ENCODE measurements around the gene C5AR1.
"Not testable (repeated sequence)": the region's sequence is repeated elsewhere in the genome, so short reads cannot be mapped to it uniquely, and the experiment has no call there.

Gene C5AR1

DNA sequence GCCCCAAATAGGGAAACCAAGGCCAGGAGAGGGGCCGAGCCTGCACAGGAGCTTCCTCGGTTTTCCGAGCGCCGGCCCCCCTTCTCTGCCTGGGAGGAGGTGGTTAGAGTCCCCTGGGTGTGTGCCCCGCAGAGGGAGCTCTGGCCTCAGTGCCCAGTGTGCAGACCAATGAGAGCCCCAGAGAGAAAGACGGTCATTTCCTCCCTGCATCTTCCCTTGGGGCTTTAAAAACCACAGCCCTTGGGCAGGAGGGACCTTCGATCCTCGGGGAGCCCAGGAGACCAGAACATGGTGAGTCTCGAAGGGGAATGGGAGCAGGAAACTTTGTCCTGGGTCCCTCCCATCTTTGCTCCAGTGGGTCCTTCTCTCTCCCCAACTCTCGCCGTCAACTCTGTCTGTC lies at the start of gene C5AR1:
TSS of gene C5AR1 (plus strand) at position 254 of the 400 bp plus-strand sequence. CDS start at position 289, 35 bp downstream.
- in situ Hi-C loops (cut with HindIII; ENCODE audit: low sequenced_read_pairs), result no loop called here
- no peak within 1 kb of the TSS for H3K4me3 ChIP-seq (ENCODE audit: low read depth, low read length)
- TF ChIP-seq, protein P1, sequence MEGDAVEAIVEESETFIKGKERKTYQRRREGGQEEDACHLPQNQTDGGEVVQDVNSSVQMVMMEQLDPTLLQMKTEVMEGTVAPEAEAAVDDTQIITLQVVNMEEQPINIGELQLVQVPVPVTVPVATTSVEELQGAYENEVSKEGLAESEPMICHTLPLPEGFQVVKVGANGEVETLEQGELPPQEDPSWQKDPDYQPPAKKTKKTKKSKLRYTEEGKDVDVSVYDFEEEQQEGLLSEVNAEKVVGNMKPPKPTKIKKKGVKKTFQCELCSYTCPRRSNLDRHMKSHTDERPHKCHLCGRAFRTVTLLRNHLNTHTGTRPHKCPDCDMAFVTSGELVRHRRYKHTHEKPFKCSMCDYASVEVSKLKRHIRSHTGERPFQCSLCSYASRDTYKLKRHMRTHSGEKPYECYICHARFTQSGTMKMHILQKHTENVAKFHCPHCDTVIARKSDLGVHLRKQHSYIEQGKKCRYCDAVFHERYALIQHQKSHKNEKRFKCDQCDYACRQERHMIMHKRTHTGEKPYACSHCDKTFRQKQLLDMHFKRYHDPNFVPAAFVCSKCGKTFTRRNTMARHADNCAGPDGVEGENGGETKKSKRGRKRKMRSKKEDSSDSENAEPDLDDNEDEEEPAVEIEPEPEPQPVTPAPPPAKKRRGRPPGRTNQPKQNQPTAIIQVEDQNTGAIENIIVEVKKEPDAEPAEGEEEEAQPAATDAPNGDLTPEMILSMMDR (IDR thresholded peaks at IDR 0.05; ENCODE audit: low read depth, low read length, missing control alignments), result no peak
- DNase-seq (ENCODE audit: low read depth), result no peak

- TF ChIP-seq, protein P1 (IDR thresholded peaks at IDR 0.05; ENCODE audit: low read depth, low read length, missing control alignments), result no peak
- no peak overlapping the region for H3K4me3 ChIP-seq (ENCODE audit: low read depth, low read length)
- in situ Hi-C loops (cut with HindIII; ENCODE audit: low sequenced_read_pairs), result no loop called here
- no peak for DNase-seq (ENCODE audit: low read depth)
These were observed 49.2 kb upstream of the C5AR1 start for GRCh38 chr19:47260476-47260875.

- H3K4me3 ChIP-seq (ENCODE audit: low read depth, low read length); in situ Hi-C loops (cut with HindIII; ENCODE audit: low sequenced_read_pairs); DNase-seq (ENCODE audit: low read depth): not testable (repeated sequence)
These were observed 47.5 kb upstream of the C5AR1 start for GRCh38 chr19:47261946-47262793.

DNA sequence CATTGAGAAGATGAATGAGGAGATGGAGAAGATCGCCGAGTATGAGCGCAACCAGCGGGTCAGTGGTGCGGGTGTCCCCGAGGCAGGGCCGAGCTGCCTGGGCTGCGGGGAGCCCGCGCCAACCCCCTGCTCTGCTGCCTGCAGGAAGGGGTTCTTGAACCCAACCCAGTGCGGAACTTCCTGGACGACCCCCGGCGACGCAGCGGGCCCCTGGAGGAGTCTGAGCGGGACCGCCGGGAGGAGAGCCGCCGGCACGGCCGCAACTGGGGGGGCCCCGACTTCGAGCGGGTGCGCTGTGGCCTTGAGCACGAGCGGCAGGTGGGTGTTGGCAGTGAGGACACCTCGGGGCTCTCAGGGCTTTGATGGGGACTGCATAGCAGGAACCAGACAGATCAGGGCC lies 45.0 kb upstream of the C5AR1 start:
- no peak for DNase-seq (ENCODE audit: low read depth)
- in situ Hi-C loops (cut with HindIII; ENCODE audit: low sequenced_read_pairs), result no loop called here
- H3K4me3 ChIP-seq (ENCODE audit: low read depth, low read length), result no peak overlapping the region
- TF ChIP-seq, protein P1 (IDR thresholded peaks at IDR 0.05; ENCODE audit: low read depth, low read length, missing control alignments), result no peak

GRCh38 chr19:47266401-47266941 lies 43.2 kb upstream of the C5AR1 start:
- TF ChIP-seq, protein P1 (IDR thresholded peaks at IDR 0.05; ENCODE audit: low read depth, low read length, missing control alignments), result no peak
- no peak for DNase-seq (ENCODE audit: low read depth)
- in situ Hi-C loops (cut with HindIII; ENCODE audit: low sequenced_read_pairs), result no loop called here
- no peak overlapping the region for H3K4me3 ChIP-seq (ENCODE audit: low read depth, low read length)

DNA sequence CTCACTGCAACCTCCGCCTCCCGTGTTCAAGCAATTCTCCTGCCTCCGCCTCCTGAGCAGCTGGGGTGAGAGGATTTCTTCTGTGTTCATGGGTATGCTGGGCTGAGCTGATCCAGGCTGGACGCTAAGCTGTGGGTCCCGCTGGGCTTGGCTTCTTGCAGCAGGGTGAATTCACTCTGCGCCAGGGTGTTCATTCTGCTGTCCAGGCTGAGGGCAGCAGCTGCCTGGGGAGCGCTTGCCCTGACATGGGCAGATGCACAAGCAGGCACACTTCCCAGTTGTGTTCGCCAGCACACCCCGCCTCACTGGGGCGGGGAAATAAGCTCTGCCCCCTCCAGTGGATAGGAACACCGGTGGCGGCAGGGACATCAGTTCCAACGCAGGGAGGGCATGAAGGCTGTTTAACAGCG lies 42.3 kb upstream of the C5AR1 start:
- TF ChIP-seq, protein P1 (IDR thresholded peaks at IDR 0.05; ENCODE audit: low read depth, low read length, missing control alignments), result no peak
- H3K4me3 ChIP-seq (ENCODE audit: low read depth, low read length), result no peak overlapping the region
- in situ Hi-C loops (cut with HindIII; ENCODE audit: low sequenced_read_pairs), result no loop called here
- no peak for DNase-seq (ENCODE audit: low read depth)

DNA sequence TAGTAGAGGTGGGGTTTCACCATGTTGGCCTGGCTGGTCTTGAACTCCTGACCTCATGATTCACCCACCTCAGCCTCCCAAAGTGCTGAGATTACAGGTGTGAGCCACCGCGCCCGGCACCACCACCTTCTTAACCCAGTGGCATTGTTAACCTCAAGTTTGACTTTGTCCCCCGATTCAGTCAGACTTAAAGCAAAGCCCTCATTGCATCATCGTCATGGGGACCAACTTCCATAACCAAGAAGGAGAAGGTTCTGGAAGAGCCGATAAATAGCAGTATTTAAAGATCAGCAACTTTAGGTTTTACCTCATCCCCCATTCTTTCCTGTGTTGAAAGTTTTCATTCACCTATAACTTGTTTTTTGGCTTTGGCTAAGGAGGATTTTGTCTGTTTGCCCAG lies 41.6 kb upstream of the C5AR1 start:
- TF ChIP-seq, protein P1 (IDR thresholded peaks at IDR 0.05; ENCODE audit: low read depth, low read length, missing control alignments), result no peak
- no peak overlapping the region for H3K4me3 ChIP-seq (ENCODE audit: low read depth, low read length)
- DNase-seq (ENCODE audit: low read depth), result no peak
- in situ Hi-C loops (cut with HindIII; ENCODE audit: low sequenced_read_pairs), result no loop called here
